GM13977 (cell line): Measurements from ENCODE around the gene CLIP1.

Experiments used
- DNase-seq: peaks from one replicate; pipeline ENCODE4 v3.0.0; 2012; ENCODE audit warnings: low spot score
- in situ Hi-C: fragments of 300-500 bp; cut with MboI; formaldehyde crosslinking; loops from one replicate; pipeline ENCODE4 v1.12.0; 2022; ENCODE audit warnings: low sequenced_read_pairs, low pct_unique_long_range_greater_than_20kb, mixed read lengths, inconsistent platforms; ENCODE audit not compliant: unreplicated experiment
- TF ChIP-seq, protein P1 (sequence below): IDR thresholded peaks from 2 replicates; pipeline ENCODE4 v1.5.1; 2012; ENCODE audit warnings: mild to moderate bottlenecking, control low read depth; ENCODE audit not compliant: insufficient read depth; ENCODE audit errors: extremely low read depth, missing control alignments

The CLIP1 gene

GRCh38 chr12:122460061-122460460 is 37.6 kb upstream of the CLIP1 start:
- TF ChIP-seq, protein P1, sequence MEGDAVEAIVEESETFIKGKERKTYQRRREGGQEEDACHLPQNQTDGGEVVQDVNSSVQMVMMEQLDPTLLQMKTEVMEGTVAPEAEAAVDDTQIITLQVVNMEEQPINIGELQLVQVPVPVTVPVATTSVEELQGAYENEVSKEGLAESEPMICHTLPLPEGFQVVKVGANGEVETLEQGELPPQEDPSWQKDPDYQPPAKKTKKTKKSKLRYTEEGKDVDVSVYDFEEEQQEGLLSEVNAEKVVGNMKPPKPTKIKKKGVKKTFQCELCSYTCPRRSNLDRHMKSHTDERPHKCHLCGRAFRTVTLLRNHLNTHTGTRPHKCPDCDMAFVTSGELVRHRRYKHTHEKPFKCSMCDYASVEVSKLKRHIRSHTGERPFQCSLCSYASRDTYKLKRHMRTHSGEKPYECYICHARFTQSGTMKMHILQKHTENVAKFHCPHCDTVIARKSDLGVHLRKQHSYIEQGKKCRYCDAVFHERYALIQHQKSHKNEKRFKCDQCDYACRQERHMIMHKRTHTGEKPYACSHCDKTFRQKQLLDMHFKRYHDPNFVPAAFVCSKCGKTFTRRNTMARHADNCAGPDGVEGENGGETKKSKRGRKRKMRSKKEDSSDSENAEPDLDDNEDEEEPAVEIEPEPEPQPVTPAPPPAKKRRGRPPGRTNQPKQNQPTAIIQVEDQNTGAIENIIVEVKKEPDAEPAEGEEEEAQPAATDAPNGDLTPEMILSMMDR: no peak
- no peak for DNase-seq
- in situ Hi-C loops: no loop called here

GRCh38 chr12:122459211-122459610 is 36.7 kb upstream of the CLIP1 start:
- TF ChIP-seq, protein P1: no peak
- in situ Hi-C loops: no loop called here
- DNase-seq: no peak

DNA sequence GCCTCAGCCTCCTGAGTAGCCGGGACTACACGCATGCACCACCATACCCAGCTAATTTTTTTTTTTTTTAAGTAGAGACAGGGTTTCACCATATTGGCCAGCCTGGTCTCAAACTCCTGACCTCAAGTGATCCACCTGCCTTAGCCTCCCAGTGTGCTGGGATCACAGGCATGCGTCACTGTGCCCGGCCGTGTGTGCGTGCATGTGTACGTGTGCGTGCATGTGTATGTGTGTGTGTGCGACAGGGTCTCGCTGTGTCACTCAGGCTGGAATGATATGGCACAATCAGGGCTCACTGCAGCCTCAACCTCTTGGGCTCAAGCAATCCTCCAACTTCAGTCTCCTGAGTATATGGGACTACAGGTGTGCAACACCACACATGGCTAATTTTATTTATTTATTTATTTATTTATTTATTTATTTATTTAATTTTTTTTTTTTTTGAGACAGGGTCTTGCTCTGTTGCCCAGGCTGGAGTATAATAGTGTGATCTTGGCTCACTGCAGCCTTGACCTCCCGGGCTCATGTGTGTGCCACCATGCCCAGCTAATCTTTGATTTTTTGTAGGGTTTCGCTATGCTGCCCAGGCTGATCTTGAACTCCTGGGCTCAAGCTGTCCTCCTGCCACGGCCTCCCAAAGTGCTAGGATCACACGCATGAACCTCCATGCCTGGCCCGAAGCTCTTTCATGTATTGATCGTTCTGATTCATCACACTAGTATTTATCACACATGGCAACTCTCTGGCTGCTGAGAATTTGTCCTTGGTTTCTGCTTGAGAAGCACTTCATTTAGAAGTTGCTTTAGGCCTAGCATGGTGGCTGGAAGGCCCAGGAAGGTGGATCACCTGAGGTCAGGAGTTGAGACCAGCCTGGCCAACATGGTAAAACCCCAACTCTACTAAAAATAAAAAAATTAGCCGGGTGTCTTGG is 35.9 kb upstream of the CLIP1 start:
- DNase-seq: no peak

GRCh38 chr12:122457627-122458026 is 35.2 kb upstream of the CLIP1 start:
- DNase-seq: no peak
- TF ChIP-seq, protein P1: no peak
- in situ Hi-C loops: no loop called here

More for the DNA sequence above, 35.9 kb upstream of the CLIP1 start:
- TF ChIP-seq, protein P1: no peak
- in situ Hi-C loops: no loop called here

DNA sequence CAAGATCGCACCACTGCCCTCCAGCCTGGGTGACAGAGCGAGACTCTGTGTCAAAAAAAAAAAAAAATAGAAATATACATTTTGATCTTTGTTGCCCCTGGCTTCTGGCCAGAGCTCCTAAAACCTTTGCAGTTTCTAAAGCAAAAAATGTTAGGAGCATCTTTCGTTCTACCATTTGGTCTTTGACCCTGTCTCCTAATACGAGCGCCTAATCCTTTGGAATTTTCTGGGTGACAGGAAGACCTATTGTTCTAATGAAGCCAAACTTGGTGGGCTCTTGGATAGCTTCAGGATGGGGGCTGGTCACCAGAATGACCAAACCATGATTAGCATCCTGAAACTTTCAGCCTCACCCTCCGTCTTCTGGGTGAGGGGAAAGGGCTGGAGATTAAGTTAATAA is 32.3 kb upstream of the CLIP1 start:
- TF ChIP-seq, protein P1: no peak
- DNase-seq: no peak
- in situ Hi-C loops: no loop called here

DNA sequence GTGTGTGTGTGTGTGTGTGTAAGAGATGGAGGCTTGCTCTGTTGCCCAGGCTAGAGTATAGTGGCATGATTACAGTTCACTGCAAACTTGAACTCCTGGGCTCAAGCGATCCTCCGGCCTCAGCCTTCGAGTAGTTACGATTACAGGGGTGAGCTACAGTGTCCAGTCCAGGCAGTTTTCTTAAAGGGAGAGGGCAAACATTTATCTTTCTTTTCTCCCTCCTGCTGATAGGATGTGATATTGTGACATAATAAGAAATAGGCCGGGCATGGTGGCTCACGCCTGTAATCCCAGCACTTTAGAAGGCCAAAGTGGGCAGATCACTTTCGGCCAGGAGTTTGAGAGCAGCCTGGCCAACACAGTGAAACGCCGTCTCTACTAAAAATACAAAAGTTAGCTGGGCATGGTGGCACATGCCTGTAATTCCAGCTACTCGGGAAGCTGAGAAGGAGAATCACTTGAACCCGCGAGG is 31.8 kb upstream of the CLIP1 start:
- in situ Hi-C loops: no loop called here
- DNase-seq: no peak
- TF ChIP-seq, protein P1: no peak
